Gastrocnemius medialis (tissue), 4 donors: ENCODE results near the gene PARD6G. TPM values are rescaled to one million over a fixed set of nuclear protein-coding genes. Genes with fewer than 3 reads are reported as not detected.

ENCODE experiments used
- ATAC-seq, 2 donors: fragments of 150-250 bp; one replicate each; pipeline ENCODE4 v1.9.1; 2016
- DNase-seq, 2 donors: peaks; one replicate each; pipeline ENCODE4 v3.0.0-alpha.2; 2019
- H3K27ac ChIP-seq, 4 donors: fragments of 200-600 bp; sonication (generic); 1 replicate in 1 of 4; 2 replicates in 3 of 4; pipeline ENCODE4 v1.5.1; 2016 to 2018; ENCODE audit warnings: mild to moderate bottlenecking in 2 of 4, moderate library complexity in 1 of 4
- H3K27me3 ChIP-seq, 3 donors: fragments of 200-600 bp; sonication (generic) in 2 of 3; 1 replicate in 1 of 3; 2 replicates in 2 of 3; pipeline versions ENCODE4 v1.5.1 to v1.6.0; 2016 to 2019; ENCODE audit warnings: mild to moderate bottlenecking in 1 of 3, moderate library complexity in 1 of 3
- H3K36me3 ChIP-seq, 2 donors: fragments of 200-600 bp; sonication (generic) in 1 of 2; one replicate each; pipeline ENCODE4 v1.5.1; 2017 to 2018
- H3K4me1 ChIP-seq, 2 donors: fragments of 200-600 bp; sonication (generic) in 1 of 2; one replicate each; pipeline ENCODE4 v1.5.1; 2016 to 2017; ENCODE audit warnings: mild to moderate bottlenecking in 2 of 2
- H3K4me3 ChIP-seq, 4 donors: fragments of 200-600 bp; sonication (generic) in 3 of 4; 1 replicate in 1 of 4; 2 replicates in 3 of 4; pipeline ENCODE4 v1.5.1; 2016 to 2019; ENCODE audit warnings: mild to moderate bottlenecking in 2 of 4
- H3K9me3 ChIP-seq, 3 donors: fragments of 200-600 bp; sonication (generic) in 2 of 3; 1 replicate in 1 of 3; 2 replicates in 2 of 3; pipeline ENCODE4 v1.5.1; 2016 to 2019
- POLR2A ChIP-seq, 2 donors: fragments of 450-650 bp; IDR thresholded peaks; one replicate each; pipeline ENCODE4 v1.6.1; 2017; ENCODE audit warnings: antibody characterized with exemption in 2 of 2, mild to moderate bottlenecking in 2 of 2, moderate library complexity in 2 of 2
- in situ Hi-C, 4 donors: fragments of 200-750 bp; cut with MboI; loops; one replicate each; pipeline versions ENCODE4 v1.15.0 to v1.8.0; 2017; ENCODE audit warnings: low sequenced_read_pairs in 4 of 4
- intact Hi-C: fragments of 100-400 bp; cut with DNase I; formaldehyde crosslinking; loops from one replicate; pipeline ENCODE4 v1.15.1; 2023; ENCODE audit warnings: low total_unique reads
- total RNA-seq, 4 donors: library from RNA; depleted of rRNA; stranded (reverse); fragments of >200 nt; gene quantifications; one replicate each; pipeline versions ENCODE4 v1.1.0 to v1.2.3, GENCODE V29; 2016
- TF ChIP-seq, protein P1 (sequence below), 5 experiments: fragments of 450-650 bp in 3 of 5; fragments of 200-600 bp in 2 of 5; sonication (generic) in 2 of 5; IDR thresholded peaks in 4 of 5; conservative IDR thresholded peaks in 1 of 5; 1 replicate in 4 of 5; 2 replicates in 1 of 5; pipeline ENCODE4 v1.5.1; 2016 to 2019; ENCODE audit warnings: antibody characterized with exemption in 5 of 5, mild to moderate bottlenecking in 3 of 5, moderate library complexity in 3 of 5

PARD6G gene
- total RNA-seq, 4 donors from 2014 or later: 0.39 to 9.2 (median 0.48) TPM

- TF ChIP-seq, protein P1, sequence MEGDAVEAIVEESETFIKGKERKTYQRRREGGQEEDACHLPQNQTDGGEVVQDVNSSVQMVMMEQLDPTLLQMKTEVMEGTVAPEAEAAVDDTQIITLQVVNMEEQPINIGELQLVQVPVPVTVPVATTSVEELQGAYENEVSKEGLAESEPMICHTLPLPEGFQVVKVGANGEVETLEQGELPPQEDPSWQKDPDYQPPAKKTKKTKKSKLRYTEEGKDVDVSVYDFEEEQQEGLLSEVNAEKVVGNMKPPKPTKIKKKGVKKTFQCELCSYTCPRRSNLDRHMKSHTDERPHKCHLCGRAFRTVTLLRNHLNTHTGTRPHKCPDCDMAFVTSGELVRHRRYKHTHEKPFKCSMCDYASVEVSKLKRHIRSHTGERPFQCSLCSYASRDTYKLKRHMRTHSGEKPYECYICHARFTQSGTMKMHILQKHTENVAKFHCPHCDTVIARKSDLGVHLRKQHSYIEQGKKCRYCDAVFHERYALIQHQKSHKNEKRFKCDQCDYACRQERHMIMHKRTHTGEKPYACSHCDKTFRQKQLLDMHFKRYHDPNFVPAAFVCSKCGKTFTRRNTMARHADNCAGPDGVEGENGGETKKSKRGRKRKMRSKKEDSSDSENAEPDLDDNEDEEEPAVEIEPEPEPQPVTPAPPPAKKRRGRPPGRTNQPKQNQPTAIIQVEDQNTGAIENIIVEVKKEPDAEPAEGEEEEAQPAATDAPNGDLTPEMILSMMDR (IDR thresholded peaks at IDR 0.05 in 4 of 5, conservative IDR thresholded peaks at IDR 0.05 in 1 of 5): no peak
- TF ChIP-seq POLR2A (IDR thresholded peaks at IDR 0.05): no peak
- in situ Hi-C loops: no loop called here
- Histone ChIP-seq H3K4me1 (peaks cover 0 to 3% of the 10 kb centered on the region in 2 donors), H3K27me3 (no peaks in the 10 kb centered on the region), H3K4me3 (no peak overlapping the region), H3K27ac (no peak overlapping the region), H3K9me3 (no peaks in the 10 kb centered on the region), H3K36me3 (no peaks in the 10 kb centered on the region)
- DNase-seq: no peak
- intact Hi-C loops: no loop called here
- ATAC-seq: no peak
Measured at GRCh38 chr18:80200932-80201672, 46.2 kb downstream of the PARD6G start.

DNA sequence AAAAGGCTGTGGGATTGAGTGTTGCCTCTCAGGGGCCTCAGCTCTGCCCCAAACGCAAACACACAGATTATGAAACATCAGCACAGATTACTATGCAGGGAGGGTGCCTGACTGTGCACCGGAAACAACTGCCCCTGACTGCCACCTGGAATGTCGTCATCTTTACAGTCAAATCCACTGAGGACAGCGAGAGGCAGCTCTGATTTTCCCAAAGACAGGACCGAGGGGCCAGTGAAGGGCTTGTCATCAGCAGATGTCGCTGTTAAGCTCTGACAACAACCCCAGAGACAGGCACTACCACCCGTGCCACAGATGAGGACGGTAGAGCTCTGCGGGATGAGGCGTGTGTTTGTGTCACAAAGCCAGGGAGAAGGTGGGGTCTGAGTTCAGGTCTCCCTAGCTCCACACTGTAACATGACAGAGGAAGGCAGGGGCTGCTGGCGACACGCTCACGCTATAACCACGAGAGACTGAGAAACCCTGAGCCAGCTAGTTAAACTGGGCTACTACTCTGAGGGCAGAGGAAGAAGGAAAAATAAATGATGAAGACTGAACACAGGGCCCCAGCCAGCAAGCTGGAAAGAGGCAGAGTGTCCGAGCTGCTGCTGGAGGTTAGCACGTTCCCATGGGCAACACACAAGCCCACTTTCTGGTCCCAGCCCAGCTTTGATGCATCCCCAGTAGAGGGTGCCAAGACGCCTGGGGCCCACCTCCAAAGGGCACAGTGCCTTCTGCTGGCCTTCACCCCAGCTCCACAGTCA, 47.0 kb downstream of the PARD6G start:
- no peaks in the 10 kb centered on the region for H3K36me3 ChIP-seq
- DNase-seq (no peak), ATAC-seq (no peak)
- H3K4me3 ChIP-seq: no peak overlapping the region
- in situ Hi-C loops (no loop called here), intact Hi-C loops (no loop called here)
- TF ChIP-seq, protein P1 (IDR thresholded peaks at IDR 0.05 in 4 of 5, conservative IDR thresholded peaks at IDR 0.05 in 1 of 5): no peak
- TF ChIP-seq POLR2A (IDR thresholded peaks at IDR 0.05): no peak
- H3K9me3 ChIP-seq: no peaks in the 10 kb centered on the region
- H3K4me1 ChIP-seq: peaks cover 0 to 3% of the 10 kb centered on the region in 2 donors
- H3K27ac ChIP-seq: no peak overlapping the region
- H3K27me3 ChIP-seq: no peaks in the 10 kb centered on the region

DNA sequence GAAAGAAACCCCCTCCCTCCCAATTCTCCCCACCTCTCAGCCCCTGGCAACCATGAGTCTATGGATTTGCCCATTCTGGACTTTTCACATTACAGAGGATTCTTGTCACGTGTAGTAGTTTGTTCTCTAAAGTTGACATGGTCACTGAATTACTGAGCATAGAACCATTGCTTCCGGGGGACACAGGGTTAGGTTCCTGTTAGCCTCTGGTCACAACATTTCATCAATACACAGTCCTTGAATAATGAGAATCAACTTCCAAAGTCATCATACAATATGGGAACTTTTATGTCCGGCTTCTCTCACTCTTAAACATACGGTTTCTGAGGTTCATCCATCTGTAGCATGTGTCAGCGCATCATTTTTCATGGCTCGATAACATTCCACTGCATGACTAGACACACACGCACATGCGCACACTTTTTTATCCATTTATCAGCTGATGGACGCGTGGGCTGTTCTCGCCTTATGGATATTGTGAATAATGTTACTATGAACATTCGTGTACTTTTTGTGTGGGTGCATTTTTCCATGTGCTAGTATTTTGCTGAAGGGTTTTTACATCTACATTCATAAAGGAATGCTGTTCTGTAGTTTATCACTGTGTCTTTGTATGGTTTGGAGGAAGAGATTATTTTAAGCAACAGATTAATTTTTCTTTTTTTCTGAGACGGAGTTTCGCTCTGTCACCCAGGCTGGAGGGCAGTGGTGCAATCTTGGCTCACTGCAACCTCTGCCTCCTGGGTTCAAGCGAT, 48.1 kb downstream of the PARD6G start:
- Histone ChIP-seq H3K9me3 (no peaks in the 10 kb centered on the region), H3K4me3 (no peak overlapping the region), H3K4me1 (peaks cover 0 to 3% of the 10 kb centered on the region in 2 donors), H3K27me3 (no peaks in the 10 kb centered on the region), H3K27ac (no peak overlapping the region), H3K36me3 (no peaks in the 10 kb centered on the region)
- no peak for TF ChIP-seq POLR2A (IDR thresholded peaks at IDR 0.05)
- TF ChIP-seq, protein P1 (IDR thresholded peaks at IDR 0.05 in 4 of 5, conservative IDR thresholded peaks at IDR 0.05 in 1 of 5): no peak
- ATAC-seq: no peak
- DNase-seq: no peak
- intact Hi-C loops: no loop called here
- in situ Hi-C loops: no loop called here

DNA sequence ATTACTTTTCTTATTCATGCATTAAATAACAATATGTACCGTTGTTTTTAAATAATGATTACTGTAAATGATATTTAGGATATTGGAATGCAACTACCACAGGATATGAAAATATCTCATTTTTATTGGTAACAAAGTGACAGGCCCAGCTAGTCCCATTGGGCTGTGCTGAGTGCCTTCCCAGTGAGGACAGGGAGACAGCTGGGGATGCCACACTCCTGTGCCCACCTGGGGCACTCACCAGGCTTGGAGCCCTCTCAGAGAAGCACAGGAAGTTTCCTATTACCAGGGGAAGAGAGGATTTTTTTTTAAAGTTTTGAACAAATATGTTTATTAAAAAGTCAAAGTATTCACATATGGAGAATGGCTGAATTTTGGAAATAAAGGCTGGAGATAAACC, 48.9 kb downstream of the PARD6G start:
- intact Hi-C loops (no loop called here), in situ Hi-C loops (no loop called here)
- Histone ChIP-seq H3K36me3 (no peaks in the 10 kb centered on the region), H3K9me3 (no peaks in the 10 kb centered on the region), H3K4me1 (peaks cover 0 to 3% of the 10 kb centered on the region in 2 donors), H3K27ac (no peak overlapping the region), H3K4me3 (no peak overlapping the region), H3K27me3 (no peaks in the 10 kb centered on the region)
- DNase-seq (no peak), ATAC-seq (no peak)
- TF ChIP-seq, protein P1 (IDR thresholded peaks at IDR 0.05 in 4 of 5, conservative IDR thresholded peaks at IDR 0.05 in 1 of 5): no peak
